Gastrocnemius medialis (tissue), 4 donors: ENCODE results near the gene RELT. TPM values are rescaled to one million over a fixed set of nuclear protein-coding genes. Genes with fewer than 3 reads are reported as not detected.

Source experiments
- ATAC-seq, 2 donors: fragments of 150-250 bp; one replicate each; pipeline ENCODE4 v1.9.1; 2016
- DNase-seq, 2 donors: peaks; one replicate each; pipeline ENCODE4 v3.0.0-alpha.2; 2019
- H3K27ac ChIP-seq, 4 donors: fragments of 200-600 bp; sonication (generic); 1 replicate in 1 of 4; 2 replicates in 3 of 4; pipeline ENCODE4 v1.5.1; 2016 to 2018; ENCODE audit warnings: mild to moderate bottlenecking in 2 of 4, moderate library complexity in 1 of 4
- H3K27me3 ChIP-seq, 3 donors: fragments of 200-600 bp; sonication (generic) in 2 of 3; 1 replicate in 1 of 3; 2 replicates in 2 of 3; pipeline versions ENCODE4 v1.5.1 to v1.6.0; 2016 to 2019; ENCODE audit warnings: mild to moderate bottlenecking in 1 of 3, moderate library complexity in 1 of 3
- H3K36me3 ChIP-seq, 2 donors: fragments of 200-600 bp; sonication (generic) in 1 of 2; one replicate each; pipeline ENCODE4 v1.5.1; 2017 to 2018
- H3K4me1 ChIP-seq, 2 donors: fragments of 200-600 bp; sonication (generic) in 1 of 2; one replicate each; pipeline ENCODE4 v1.5.1; 2016 to 2017; ENCODE audit warnings: mild to moderate bottlenecking in 2 of 2
- H3K4me3 ChIP-seq, 4 donors: fragments of 200-600 bp; sonication (generic) in 3 of 4; 1 replicate in 1 of 4; 2 replicates in 3 of 4; pipeline ENCODE4 v1.5.1; 2016 to 2019; ENCODE audit warnings: mild to moderate bottlenecking in 2 of 4
- H3K9me3 ChIP-seq, 3 donors: fragments of 200-600 bp; sonication (generic) in 2 of 3; 1 replicate in 1 of 3; 2 replicates in 2 of 3; pipeline ENCODE4 v1.5.1; 2016 to 2019
- POLR2A ChIP-seq, 2 donors: fragments of 450-650 bp; IDR thresholded peaks; one replicate each; pipeline ENCODE4 v1.6.1; 2017; ENCODE audit warnings: antibody characterized with exemption in 2 of 2, mild to moderate bottlenecking in 2 of 2, moderate library complexity in 2 of 2
- in situ Hi-C, 4 donors: fragments of 200-750 bp; cut with MboI; loops; one replicate each; pipeline versions ENCODE4 v1.15.0 to v1.8.0; 2017; ENCODE audit warnings: low sequenced_read_pairs in 4 of 4
- intact Hi-C: fragments of 100-400 bp; cut with DNase I; formaldehyde crosslinking; loops from one replicate; pipeline ENCODE4 v1.15.1; 2023; ENCODE audit warnings: low total_unique reads
- total RNA-seq, 4 donors: library from RNA; depleted of rRNA; stranded (reverse); fragments of >200 nt; gene quantifications; one replicate each; pipeline versions ENCODE4 v1.1.0 to v1.2.3, GENCODE V29; 2016
- TF ChIP-seq, protein P1 (sequence below), 5 experiments: fragments of 450-650 bp in 3 of 5; fragments of 200-600 bp in 2 of 5; sonication (generic) in 2 of 5; IDR thresholded peaks in 4 of 5; conservative IDR thresholded peaks in 1 of 5; 1 replicate in 4 of 5; 2 replicates in 1 of 5; pipeline ENCODE4 v1.5.1; 2016 to 2019; ENCODE audit warnings: antibody characterized with exemption in 5 of 5, mild to moderate bottlenecking in 3 of 5, moderate library complexity in 3 of 5

The RELT gene
- total RNA-seq, 4 donors from 2014 or later: 18.5 to 63.5 (median 36.7) TPM

GRCh38 chr11:73380897-73381410 lies 4.8 kb downstream of the RELT start:
- intact Hi-C loops (loop anchor here (10.0 kb wide), 1 partner anchor 634 kb away; no protein-coding TSS in a partner anchor), in situ Hi-C loops (no loop called here)
- TF ChIP-seq POLR2A (IDR thresholded peaks at IDR 0.05): peak; percentile 56 to 73
- TF ChIP-seq, protein P1, sequence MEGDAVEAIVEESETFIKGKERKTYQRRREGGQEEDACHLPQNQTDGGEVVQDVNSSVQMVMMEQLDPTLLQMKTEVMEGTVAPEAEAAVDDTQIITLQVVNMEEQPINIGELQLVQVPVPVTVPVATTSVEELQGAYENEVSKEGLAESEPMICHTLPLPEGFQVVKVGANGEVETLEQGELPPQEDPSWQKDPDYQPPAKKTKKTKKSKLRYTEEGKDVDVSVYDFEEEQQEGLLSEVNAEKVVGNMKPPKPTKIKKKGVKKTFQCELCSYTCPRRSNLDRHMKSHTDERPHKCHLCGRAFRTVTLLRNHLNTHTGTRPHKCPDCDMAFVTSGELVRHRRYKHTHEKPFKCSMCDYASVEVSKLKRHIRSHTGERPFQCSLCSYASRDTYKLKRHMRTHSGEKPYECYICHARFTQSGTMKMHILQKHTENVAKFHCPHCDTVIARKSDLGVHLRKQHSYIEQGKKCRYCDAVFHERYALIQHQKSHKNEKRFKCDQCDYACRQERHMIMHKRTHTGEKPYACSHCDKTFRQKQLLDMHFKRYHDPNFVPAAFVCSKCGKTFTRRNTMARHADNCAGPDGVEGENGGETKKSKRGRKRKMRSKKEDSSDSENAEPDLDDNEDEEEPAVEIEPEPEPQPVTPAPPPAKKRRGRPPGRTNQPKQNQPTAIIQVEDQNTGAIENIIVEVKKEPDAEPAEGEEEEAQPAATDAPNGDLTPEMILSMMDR (IDR thresholded peaks at IDR 0.05 in 4 of 5, conservative IDR thresholded peaks at IDR 0.05 in 1 of 5): peak in 3 of 5 experiments; percentile 6 to 22 (median 16)
- Histone ChIP-seq H3K36me3 (no peaks in the 10 kb centered on the region), H3K4me1 (peaks cover 86 to 87% of the 10 kb centered on the region in 2 donors), H3K4me3 (peak overlapping the region in 2 of 4 donors; percentile 7 to 19), H3K27me3 (no peaks in the 10 kb centered on the region), H3K27ac (peak overlapping the region; percentile 87 to 99 (median 98)), H3K9me3 (no peaks in the 10 kb centered on the region)
- peak; percentile 35 to 40 for ATAC-seq
- DNase-seq: peak; percentile 56 to 83

DNA sequence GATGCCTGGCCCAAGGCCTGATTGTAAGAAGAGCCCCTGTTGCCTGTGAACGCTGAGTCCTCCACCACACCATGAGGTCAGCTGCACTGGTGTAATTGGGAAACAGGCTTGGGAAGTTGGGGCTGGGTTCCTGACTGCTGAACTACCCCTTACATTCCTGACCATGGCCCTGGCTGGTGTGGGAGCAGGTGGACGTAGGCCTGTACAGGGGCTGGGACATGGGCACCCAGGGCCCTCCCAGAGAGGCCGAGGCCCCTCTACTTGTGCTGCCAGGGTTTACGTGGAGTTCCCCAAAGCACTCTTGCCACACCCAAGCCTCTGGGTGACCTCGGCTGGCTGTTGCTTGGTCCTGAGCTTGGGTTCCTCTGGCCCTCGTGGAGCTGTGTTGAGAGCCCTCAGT lies 5.4 kb downstream of the RELT start:
- no peak for TF ChIP-seq POLR2A (IDR thresholded peaks at IDR 0.05)
- TF ChIP-seq, protein P1 (IDR thresholded peaks at IDR 0.05 in 4 of 5, conservative IDR thresholded peaks at IDR 0.05 in 1 of 5): no peak
- H3K36me3 ChIP-seq: no peaks in the 10 kb centered on the region
- peak overlapping the region in 1 of 4 donors; percentile 7 for H3K4me3 ChIP-seq
- peaks cover 92 to 93% of the 10 kb centered on the region in 2 donors for H3K4me1 ChIP-seq
- peak; percentile 53 to 56 for ATAC-seq
- DNase-seq: peak; percentile 53 to 87
- H3K27ac ChIP-seq: peak overlapping the region; percentile 87 to 99 (median 98)
- no peaks in the 10 kb centered on the region for H3K27me3 ChIP-seq
- in situ Hi-C loops (no loop called here), intact Hi-C loops (loop anchor here (10.0 kb wide), 1 partner anchor 633 kb away; no protein-coding TSS in a partner anchor)
- no peaks in the 10 kb centered on the region for H3K9me3 ChIP-seq

GRCh38 chr11:73382183-73382582 lies 6.0 kb downstream of the RELT start:
- intact Hi-C loops: loop anchor here (10.0 kb wide), 1 partner anchor 633 kb away; no protein-coding TSS in a partner anchor
- no peaks in the 10 kb centered on the region for H3K36me3 ChIP-seq
- H3K4me1 ChIP-seq: peaks cover 94 to 99% of the 10 kb centered on the region in 2 donors
- H3K27me3 ChIP-seq: no peaks in the 10 kb centered on the region
- no peaks in the 10 kb centered on the region for H3K9me3 ChIP-seq
- no peak overlapping the region for H3K4me3 ChIP-seq
- peak overlapping the region; percentile 87 to 99 (median 98) for H3K27ac ChIP-seq
- in situ Hi-C loops: no loop called here
- DNase-seq (no peak), ATAC-seq (no peak)
- TF ChIP-seq, protein P1 (IDR thresholded peaks at IDR 0.05 in 4 of 5, conservative IDR thresholded peaks at IDR 0.05 in 1 of 5): no peak
- TF ChIP-seq POLR2A (IDR thresholded peaks at IDR 0.05): no peak

DNA sequence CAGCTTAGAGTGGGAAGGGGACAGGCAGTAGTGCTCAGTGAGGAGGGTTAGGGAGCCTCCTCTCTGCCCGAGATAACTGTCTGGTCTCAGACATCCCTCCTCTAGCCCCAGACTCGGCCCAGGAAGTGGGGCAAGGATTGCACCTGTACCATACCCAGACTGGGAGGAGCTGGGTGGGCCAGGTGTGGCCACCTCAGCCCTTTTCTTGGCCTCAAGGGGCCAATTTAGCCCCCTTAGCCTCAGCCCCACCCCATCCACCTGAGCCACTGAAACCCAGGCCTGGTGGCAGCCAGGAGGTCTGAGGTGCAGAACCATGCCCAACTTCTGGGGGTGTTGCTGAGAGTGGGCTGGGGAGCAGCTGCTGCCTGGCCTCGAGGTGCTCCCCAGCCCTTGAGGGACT lies 6.5 kb downstream of the RELT start:
- Histone ChIP-seq H3K9me3 (no peaks in the 10 kb centered on the region), H3K4me3 (no peak overlapping the region), H3K4me1 (peaks cover 94 to 99% of the 10 kb centered on the region in 2 donors), H3K27ac (peak overlapping the region; percentile 87 to 99 (median 98)), H3K36me3 (no peaks in the 10 kb centered on the region), H3K27me3 (no peaks in the 10 kb centered on the region)
- in situ Hi-C loops: no loop called here
- TF ChIP-seq, protein P1 (IDR thresholded peaks at IDR 0.05 in 4 of 5, conservative IDR thresholded peaks at IDR 0.05 in 1 of 5): no peak
- TF ChIP-seq POLR2A (IDR thresholded peaks at IDR 0.05): no peak
- DNase-seq (no peak), ATAC-seq (no peak)
- intact Hi-C loops: loop anchor here (10.0 kb wide), 1 partner anchor 632 kb away; no protein-coding TSS in a partner anchor
